H54 (cell line): ENCODE measurements around the gene MRTO4.
"Not testable (repeated sequence)": the region's sequence is repeated elsewhere in the genome, so short reads cannot be mapped to it uniquely, and the experiment has no call there.

Experiments used
- DNase-seq: peaks from one replicate; pipeline ENCODE4 v3.0.0; 2011; ENCODE audit warnings: low spot score, mixed read lengths; ENCODE audit not compliant: insufficient read length
- FAIRE-seq: peaks from 3 replicates; lab custom pipeline; 2011; peaks lifted over from hg19 to GRCh38; lab: Jason Lieb, UNC
- POLR2A ChIP-seq: IDR thresholded peaks from 2 replicates; pipeline ENCODE4 v1.6.1; 2011; ENCODE audit warnings: low read depth, mild to moderate bottlenecking, low read length

Gene MRTO4

DNA sequence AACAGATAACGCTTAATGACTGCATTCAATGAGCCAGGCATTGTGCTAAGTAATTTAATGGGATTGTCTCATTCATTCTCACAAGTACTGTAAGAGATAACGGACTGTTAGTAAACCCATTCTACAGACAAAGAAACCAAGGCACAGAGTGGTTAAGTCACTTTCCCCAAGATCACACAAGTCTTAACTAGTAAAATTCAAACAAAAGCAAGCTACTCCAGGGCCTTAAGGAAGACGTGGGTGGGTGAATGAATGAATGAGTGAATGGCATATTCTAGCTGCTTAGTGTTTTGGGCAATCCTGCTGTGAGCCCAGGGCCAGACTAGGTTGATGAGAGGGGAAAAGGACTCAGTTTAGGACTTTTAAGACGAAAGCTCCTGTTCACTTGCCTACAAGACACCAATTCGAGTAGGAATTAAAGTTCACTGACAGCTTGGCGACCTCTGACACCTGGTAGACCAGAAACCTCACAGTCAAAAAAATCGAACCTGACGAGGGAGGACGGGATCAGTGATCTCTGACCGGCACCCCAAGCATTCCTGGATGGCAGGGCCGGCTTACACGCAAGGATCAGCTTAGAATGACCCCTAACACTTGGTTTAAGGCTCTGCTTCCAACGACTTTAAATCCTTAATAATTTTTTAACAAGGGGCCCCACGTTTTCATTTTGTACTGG lies 838 bp upstream of the MRTO4 start:
- no peak for DNase-seq

DNA sequence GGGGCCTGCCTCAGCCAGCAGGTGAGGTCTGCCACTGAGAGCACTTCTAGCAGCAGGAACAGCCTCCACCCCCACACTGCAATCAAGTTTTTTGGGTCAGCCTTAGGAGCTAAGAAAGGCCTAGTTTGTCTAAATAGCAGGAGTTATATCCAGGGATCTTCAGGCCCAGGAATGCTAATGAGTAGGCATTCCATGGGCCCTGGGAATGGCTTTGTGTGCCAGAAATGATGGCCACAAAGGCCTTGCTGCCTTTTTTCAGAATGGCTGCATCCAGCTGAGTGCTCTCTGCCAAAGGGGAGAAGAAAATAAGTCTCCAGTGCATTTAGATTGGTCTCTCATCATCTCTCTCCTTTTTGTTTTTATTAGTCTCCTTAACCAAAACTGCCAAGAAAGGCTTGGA lies 2.8 kb downstream of the MRTO4 start:
- no peak for TF ChIP-seq POLR2A
- FAIRE-seq, result no peak
- no peak for DNase-seq

More for the DNA sequence above, 838 bp upstream of the MRTO4 start:
- TF ChIP-seq POLR2A, result no peak
- FAIRE-seq, result no peak

DNA sequence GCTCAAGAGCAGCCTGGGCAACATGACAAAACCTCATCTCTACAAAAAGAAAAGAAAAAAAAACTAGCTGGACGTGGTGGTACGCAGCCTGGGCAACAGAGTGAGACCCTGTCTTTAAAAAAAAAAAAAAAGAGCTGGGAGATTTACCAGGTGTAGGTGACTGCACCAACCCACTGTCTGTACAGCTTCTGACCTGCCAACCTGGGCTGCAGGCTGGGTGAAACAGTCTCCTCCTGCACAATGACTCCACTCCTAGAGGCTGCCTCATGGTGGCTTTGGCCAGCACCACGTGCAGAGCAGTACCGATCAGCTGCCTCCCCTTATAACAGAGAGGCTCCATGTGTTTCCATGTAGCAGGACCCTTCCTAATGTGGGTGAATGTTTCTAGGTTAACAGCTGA lies 3.7 kb downstream of the MRTO4 start:
- TF ChIP-seq POLR2A, result no peak
- DNase-seq, result no peak
- FAIRE-seq, result no peak

GRCh38 chr1:19256301-19256700 lies 4.7 kb downstream of the MRTO4 start:
- not testable (repeated sequence) for FAIRE-seq, DNase-seq

- no peak for DNase-seq
- no peak for TF ChIP-seq POLR2A
- FAIRE-seq, result no peak
Observed at GRCh38 chr1:19257178-19257914, 5.7 kb downstream of the MRTO4 start.

DNA sequence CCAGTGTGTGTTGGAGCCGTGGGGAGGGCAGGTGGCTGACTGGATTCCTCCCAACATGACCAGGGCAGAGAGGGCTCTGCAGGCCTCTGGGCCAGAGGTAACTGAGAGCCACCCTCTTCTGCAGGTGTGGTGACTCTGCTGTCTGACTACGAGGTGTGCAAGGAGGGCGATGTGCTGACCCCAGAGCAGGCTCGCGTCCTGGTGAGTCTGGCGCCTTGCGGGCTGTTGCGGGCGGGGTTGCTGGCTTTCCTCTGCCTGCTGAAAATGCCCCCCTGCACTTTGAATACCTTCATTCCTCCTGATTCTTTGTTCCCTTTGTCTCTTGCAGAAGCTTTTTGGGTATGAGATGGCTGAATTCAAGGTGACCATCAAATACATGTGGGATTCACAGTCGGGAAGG lies 6.7 kb downstream of the MRTO4 start:
- no peak for TF ChIP-seq POLR2A
- DNase-seq (no peak), FAIRE-seq (no peak)

- FAIRE-seq (peak; percentile 41), DNase-seq (peak; percentile 57)
- no peak for TF ChIP-seq POLR2A
Observed at GRCh38 chr1:19260211-19261138, 8.9 kb downstream of the MRTO4 start.

DNA sequence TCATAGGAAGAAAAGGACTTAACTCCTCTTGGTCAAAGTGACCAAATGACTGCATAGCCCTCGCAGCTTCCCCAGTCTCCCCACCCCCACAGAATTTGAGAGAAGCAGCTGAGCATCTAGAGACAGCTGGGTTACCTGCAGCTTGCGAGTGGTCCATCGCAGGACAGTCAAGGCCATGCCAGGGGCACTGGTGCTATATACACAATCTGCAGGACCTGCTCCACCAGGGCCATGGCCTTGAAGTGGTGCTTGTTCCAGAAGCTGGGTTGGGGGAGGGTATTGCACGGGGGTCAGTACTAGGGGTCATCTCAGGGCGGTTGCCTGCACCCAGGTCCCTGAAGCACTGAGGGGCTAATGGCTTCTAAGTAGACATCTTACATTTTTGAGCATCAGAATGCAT lies 10.4 kb downstream of the MRTO4 start:
- no peak for TF ChIP-seq POLR2A
- FAIRE-seq, result no peak

GRCh38 chr1:19262744-19263143 lies 11.1 kb downstream of the MRTO4 start:
- no peak for TF ChIP-seq POLR2A
- FAIRE-seq (no peak), DNase-seq (no peak)

More for the DNA sequence above, 10.4 kb downstream of the MRTO4 start:
- DNase-seq, result no peak

- FAIRE-seq (no peak), DNase-seq (no peak)
- no peak for TF ChIP-seq POLR2A
Observed at GRCh38 chr1:19268445-19268844, 16.8 kb downstream of the MRTO4 start.

DNA sequence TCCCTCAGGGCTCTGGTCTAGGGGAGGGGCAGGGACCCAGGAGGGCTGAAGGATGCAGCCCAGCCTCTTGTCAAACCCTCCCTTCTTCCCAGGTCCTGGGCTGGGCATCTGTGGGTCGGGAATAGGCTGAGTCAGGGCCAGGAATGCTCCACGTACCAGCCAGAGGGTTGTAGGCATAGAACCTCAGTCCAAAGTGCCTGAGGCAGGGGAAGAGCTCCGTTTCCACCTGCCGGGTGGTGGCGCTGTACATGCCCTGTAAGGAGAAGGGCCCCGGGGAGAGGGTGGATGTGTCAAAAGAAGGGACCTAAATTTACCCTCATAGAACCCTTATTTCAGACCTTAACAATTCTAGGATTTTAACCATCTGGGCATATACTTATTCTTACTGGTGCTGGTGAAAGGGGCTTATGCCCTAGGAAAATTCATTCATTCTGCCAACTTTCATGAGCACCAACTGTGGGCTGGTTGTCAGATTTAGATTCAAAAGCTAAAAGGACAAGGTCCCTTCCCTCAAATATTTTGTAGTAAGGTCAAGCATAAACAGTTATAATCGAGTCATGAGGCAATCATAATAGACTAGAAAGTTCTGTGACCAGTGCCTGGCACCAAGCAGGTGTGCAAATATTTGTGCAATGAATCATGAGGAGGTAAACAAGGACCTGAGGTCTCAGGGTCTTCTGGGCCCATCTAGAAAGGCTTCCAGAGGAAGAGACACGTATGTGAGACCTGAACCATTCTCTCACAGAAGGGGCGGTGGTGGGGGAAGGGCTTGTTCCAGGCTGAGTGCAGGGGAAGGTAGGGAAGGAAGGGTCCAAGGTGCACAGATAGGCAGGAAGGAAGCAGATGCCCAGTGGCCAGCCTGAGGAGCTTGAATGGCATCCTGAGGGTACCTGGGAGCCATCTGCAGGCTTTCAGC lies 18.1 kb downstream of the MRTO4 start:
- not testable (repeated sequence) for FAIRE-seq, DNase-seq

DNA sequence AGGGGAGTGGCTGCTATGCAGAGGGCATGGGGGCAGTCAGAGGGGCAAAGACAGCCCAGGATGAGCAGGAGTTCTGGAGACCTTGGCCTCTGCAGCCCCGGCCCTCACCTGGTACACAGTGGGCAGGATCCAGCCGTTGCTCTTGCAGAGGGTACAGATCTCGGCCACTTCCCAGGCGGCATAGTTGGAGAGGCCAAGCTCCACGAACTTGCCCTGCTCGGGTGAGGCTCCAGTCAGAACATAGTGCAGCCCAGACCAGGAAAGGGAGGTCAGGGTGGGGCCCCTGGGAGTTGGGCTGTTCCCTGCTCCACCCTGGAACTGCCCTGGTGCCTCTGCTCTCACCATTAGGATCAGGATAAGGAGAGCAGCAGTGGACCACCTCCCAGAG lies 18.7 kb downstream of the MRTO4 start:
- not testable (repeated sequence) for FAIRE-seq, DNase-seq

- FAIRE-seq (no peak), DNase-seq (no peak)
- TF ChIP-seq POLR2A, result no peak
Observed at GRCh38 chr1:19272064-19272463, 20.5 kb downstream of the MRTO4 start.
